Spleen (tissue), 11 donors: Measurements from ENCODE around the gene KREMEN1. TPM values are rescaled to one million over a fixed set of nuclear protein-coding genes. Genes with fewer than 3 reads are reported as not detected.

Experiments used
- DNase-seq: peaks from one replicate; pipeline ENCODE4 v3.0.0-alpha.2; 2020
- H3K27ac ChIP-seq, 8 donors: fragments of 200-600 bp; sonication (generic) in 7 of 8; 1 replicate in 4 of 8; 2 replicates in 4 of 8; pipeline versions ENCODE4 v1.5.0 to v1.8.0; 2016 to 2021; ENCODE audit warnings: inconsistent platforms in 4 of 8, mild to moderate bottlenecking in 4 of 8, moderate library complexity in 1 of 8
- H3K27me3 ChIP-seq, 7 donors: fragments of 200-600 bp; sonication (generic) in 6 of 7; replicated peaks in 1 of 7; 1 replicate in 4 of 7; 2 replicates in 3 of 7; pipeline versions ENCODE4 v1.5.0 to v1.8.0; 2016 to 2021; ENCODE audit warnings: inconsistent platforms in 3 of 7, mild to moderate bottlenecking in 1 of 7
- H3K36me3 ChIP-seq, 6 donors: fragments of 200-600 bp; sonication (generic) in 5 of 6; 1 replicate in 4 of 6; 2 replicates in 2 of 6; pipeline versions ENCODE4 v1.5.0 to v1.8.0; 2016 to 2021; ENCODE audit warnings: inconsistent platforms in 2 of 6
- H3K4me1 ChIP-seq, 6 donors: fragments of 200-600 bp; sonication (generic) in 5 of 6; 1 replicate in 3 of 6; 2 replicates in 3 of 6; pipeline versions ENCODE4 v1.5.0 to v1.8.0; 2016 to 2021; ENCODE audit warnings: inconsistent platforms in 3 of 6
- H3K4me3 ChIP-seq, 8 donors: fragments of 200-600 bp; sonication (generic) in 7 of 8; 1 replicate in 4 of 8; 2 replicates in 4 of 8; pipeline versions ENCODE4 v1.5.0 to v1.8.0; 2016 to 2021; ENCODE audit warnings: inconsistent platforms in 4 of 8, mild to moderate bottlenecking in 4 of 8, moderate library complexity in 2 of 8
- H3K9me3 ChIP-seq, 8 donors: fragments of 200-600 bp; sonication (generic) in 7 of 8; 1 replicate in 4 of 8; 2 replicates in 4 of 8; pipeline versions ENCODE4 v1.5.0 to v1.8.0; 2016 to 2021; ENCODE audit warnings: inconsistent platforms in 4 of 8
- POLR2A ChIP-seq, 3 donors: fragments of 450-650 bp; IDR thresholded peaks; one replicate each; pipeline ENCODE4 v1.5.1; 2017; ENCODE audit warnings: antibody characterized with exemption in 3 of 3, mild to moderate bottlenecking in 1 of 3
- POLR2AphosphoS5 ChIP-seq, 3 donors: sonication (generic); formaldehyde crosslinking; IDR thresholded peaks; one replicate each; pipeline ENCODE4 v1.5.1; 2017; ENCODE audit warnings: antibody characterized with exemption in 3 of 3
- WGBS, 5 donors: extraction: QIAGEN DNeasy Blood & Tissue Kit in 3 of 5; methylation state at CpG; one replicate each; pipeline versions ENCODE4 v1.1.5 to v1.1.7; 2013 to 2018; 5-methylcytosine and 5-hydroxymethylcytosine counted together
- intact Hi-C: fragments of 100-400 bp; cut with DNase I; formaldehyde crosslinking; loops from one replicate; pipeline ENCODE4 v1.15.0; 2023; ENCODE audit warnings: low total_unique reads
- polyA plus RNA-seq, 3 donors: library from polyadenylated mRNA; stranded (reverse); fragments of 200-250 nt; gene quantifications; one replicate each; pipeline ENCODE4 v1.2.1, GENCODE V29; 2013
- total RNA-seq, 7 donors: library from RNA; depleted of rRNA in 3 of 7; stranded (reverse); fragments of >200 nt in 3 of 7; fragmentation: NEBNext Ultra II Directional in 4 of 7; extraction: Animal tissue kit (Norgen Biotek cat#: 25700) in 4 of 7; gene quantifications; one replicate each; pipeline versions ENCODE4 v1.1.0 to v1.2.1, GENCODE V29; 2016 to 2021
- TF ChIP-seq, protein P1 (sequence below), 11 experiments: fragments of 200-600 bp in 7 of 11; fragments of 450-650 bp in 4 of 11; sonication (generic) in 4 of 11; IDR thresholded peaks in 8 of 11; conservative IDR thresholded peaks in 3 of 11; 1 replicate in 7 of 11; 2 replicates in 4 of 11; pipeline versions ENCODE4 v1.4.0 to v1.8.0; 2016 to 2021; ENCODE audit warnings: antibody characterized with exemption in 11 of 11, inconsistent platforms in 4 of 11, mild to moderate bottlenecking in 1 of 11
- donor health status: healthy with polysubstance abuse.
- donor health status: DM: no; HTN: no; CAD: no; lungs with moderate emphysema.
- donor health status: DM: no; HTN: no; CAD: no.
- donor health status: Bipolar disorder and iron deficiency.
- donor health status: healthy.
- donor health status: DM: no; HTN: no; CAD: no.
- donor health status: DM: yes; HTN: yes; CAD: no.

The KREMEN1 gene
- total and polyA plus RNA-seq, 10 donors, result 1.5 to 41.3 (median 25.1) TPM

DNA sequence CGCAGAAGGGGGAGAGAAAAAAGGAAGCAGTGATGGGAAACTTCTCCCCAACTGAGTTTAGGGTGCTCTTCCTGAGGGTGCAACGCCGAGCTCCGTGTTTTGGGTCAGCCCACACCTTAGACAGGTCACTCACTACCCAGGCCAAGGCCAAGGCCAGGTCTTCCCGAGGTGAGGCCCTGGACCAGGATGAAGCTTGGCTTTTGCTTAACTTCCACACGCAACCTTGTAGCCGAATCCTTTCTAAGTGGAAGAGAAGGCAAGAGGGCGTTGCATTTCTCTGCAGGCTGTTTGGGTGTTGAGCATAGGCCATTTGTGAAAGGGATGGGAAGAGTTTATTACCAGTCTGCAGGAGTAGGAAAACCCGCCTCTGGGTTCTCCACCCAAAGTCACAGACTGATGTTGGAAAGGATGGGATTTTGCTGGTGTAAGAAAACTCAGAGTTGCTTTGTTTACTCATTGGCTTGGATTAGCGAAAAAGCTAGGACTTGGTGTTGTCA, 1.5 kb downstream of the KREMEN1 start:
- Histone ChIP-seq H3K27me3 (peaks cover 0 to 69% (median 25%) of the 10 kb centered on the region in 7 donors), H3K4me1 (peaks cover 17 to 67% (median 41%) of the 10 kb centered on the region in 6 donors), H3K4me3 (peak overlapping the region; percentile 41 to 80 (median 55)), H3K27ac (peak overlapping the region in 6 of 8 donors; percentile 65 to 88 (median 71)), H3K9me3 (no peaks in the 10 kb centered on the region), H3K36me3 (no peaks in the 10 kb centered on the region)
- intact Hi-C loops, result no loop called here
- TF ChIP-seq, protein P1, sequence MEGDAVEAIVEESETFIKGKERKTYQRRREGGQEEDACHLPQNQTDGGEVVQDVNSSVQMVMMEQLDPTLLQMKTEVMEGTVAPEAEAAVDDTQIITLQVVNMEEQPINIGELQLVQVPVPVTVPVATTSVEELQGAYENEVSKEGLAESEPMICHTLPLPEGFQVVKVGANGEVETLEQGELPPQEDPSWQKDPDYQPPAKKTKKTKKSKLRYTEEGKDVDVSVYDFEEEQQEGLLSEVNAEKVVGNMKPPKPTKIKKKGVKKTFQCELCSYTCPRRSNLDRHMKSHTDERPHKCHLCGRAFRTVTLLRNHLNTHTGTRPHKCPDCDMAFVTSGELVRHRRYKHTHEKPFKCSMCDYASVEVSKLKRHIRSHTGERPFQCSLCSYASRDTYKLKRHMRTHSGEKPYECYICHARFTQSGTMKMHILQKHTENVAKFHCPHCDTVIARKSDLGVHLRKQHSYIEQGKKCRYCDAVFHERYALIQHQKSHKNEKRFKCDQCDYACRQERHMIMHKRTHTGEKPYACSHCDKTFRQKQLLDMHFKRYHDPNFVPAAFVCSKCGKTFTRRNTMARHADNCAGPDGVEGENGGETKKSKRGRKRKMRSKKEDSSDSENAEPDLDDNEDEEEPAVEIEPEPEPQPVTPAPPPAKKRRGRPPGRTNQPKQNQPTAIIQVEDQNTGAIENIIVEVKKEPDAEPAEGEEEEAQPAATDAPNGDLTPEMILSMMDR (IDR thresholded peaks at IDR 0.05 in 8 of 11, conservative IDR thresholded peaks at IDR 0.05 in 3 of 11), result no peak
- no peak for TF ChIP-seq POLR2A (IDR thresholded peaks at IDR 0.05)
- TF ChIP-seq POLR2AphosphoS5 (IDR thresholded peaks at IDR 0.05), result no peak
- no peak for DNase-seq
- WGBS, 5 donors, result 52 to 58% (median 55%) methylated on average over 10 of the region's 10 CpGs

DNA sequence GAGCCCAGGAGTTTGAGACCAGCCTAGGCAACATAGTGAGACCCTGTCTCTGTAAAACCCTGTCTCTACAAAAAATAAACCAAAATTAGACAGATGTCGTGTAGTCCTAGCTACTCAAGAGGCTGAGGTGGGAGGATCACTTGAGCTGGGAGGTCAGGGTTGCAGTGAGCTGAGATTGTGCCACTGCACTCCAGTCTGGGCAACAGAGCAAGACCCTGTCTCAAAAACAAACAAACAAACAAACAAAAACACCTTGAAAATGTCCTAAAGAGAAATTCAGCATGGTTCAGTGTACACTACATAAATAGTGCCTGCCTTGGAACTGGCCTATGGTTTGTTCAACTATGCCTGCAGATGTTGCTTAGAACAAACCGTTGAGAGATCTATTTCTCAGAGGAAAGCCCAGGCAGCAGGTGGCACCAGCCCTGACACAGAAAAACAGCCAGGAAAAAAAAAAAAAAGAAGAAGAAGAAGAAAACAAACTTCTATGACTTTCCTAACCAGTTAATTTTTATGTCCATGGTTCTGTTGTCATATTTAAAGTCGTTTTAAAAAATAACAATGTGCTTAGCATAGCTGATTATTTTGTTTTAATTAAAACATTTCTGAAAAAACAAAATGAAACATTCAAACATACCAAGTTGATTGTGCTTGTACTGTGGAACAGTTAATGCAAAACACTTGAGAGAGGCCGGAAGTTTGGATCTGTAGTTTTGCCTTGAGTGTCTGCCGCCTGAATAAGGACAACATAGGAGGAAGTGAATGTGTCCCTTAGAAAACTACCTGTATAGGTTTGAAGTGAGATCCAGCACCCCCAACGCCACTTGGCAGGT, 5.4 kb downstream of the KREMEN1 start:
- DNase-seq, result no peak
- WGBS, 5 donors, result 58 to 63% (median 61%) methylated on average over 6 of the region's 6 CpGs
- Histone ChIP-seq H3K27ac (peak overlapping the region in 6 of 8 donors; percentile 16 to 53 (median 32)), H3K27me3 (peaks cover 0 to 34% (median 13%) of the 10 kb centered on the region in 7 donors), H3K36me3 (no peaks in the 10 kb centered on the region), H3K4me1 (peaks cover 6 to 72% (median 28%) of the 10 kb centered on the region in 6 donors), H3K9me3 (no peaks in the 10 kb centered on the region), H3K4me3 (no peak overlapping the region)
- TF ChIP-seq POLR2AphosphoS5 (IDR thresholded peaks at IDR 0.05), result no peak
- TF ChIP-seq, protein P1 (IDR thresholded peaks at IDR 0.05 in 8 of 11, conservative IDR thresholded peaks at IDR 0.05 in 3 of 11), result no peak
- TF ChIP-seq POLR2A (IDR thresholded peaks at IDR 0.05), result no peak
- intact Hi-C loops, result no loop called here

DNA sequence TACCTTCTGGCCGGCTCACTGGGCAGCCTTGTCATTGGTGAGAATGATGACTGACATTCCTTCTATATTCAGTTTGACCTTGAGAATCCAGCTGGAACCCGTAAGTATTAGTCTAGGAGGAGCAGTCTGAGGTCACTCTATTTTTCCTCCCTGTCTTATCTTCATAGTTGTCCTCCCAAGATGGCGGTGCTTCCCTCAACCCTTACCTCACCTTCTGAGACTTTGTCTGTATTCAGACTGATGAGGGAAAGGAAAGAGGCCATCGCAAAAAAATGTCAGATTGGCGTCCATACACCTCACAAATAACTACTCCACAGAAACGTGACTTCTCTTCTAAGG, 6.0 kb downstream of the KREMEN1 start:
- H3K9me3 ChIP-seq, result no peaks in the 10 kb centered on the region
- peak overlapping the region in 5 of 8 donors; percentile 18 to 53 (median 44) for H3K27ac ChIP-seq
- WGBS, 5 donors, result 66 to 83% (median 80%) methylated on average over 6 of the region's 6 CpGs
- H3K36me3 ChIP-seq, result no peaks in the 10 kb centered on the region
- peaks cover 5 to 71% (median 22%) of the 10 kb centered on the region in 6 donors for H3K4me1 ChIP-seq
- no peak for DNase-seq
- intact Hi-C loops, result no loop called here
- no peak for TF ChIP-seq POLR2AphosphoS5 (IDR thresholded peaks at IDR 0.05)
- H3K4me3 ChIP-seq, result no peak overlapping the region
- peaks cover 0 to 28% (median 8%) of the 10 kb centered on the region in 7 donors for H3K27me3 ChIP-seq

DNA sequence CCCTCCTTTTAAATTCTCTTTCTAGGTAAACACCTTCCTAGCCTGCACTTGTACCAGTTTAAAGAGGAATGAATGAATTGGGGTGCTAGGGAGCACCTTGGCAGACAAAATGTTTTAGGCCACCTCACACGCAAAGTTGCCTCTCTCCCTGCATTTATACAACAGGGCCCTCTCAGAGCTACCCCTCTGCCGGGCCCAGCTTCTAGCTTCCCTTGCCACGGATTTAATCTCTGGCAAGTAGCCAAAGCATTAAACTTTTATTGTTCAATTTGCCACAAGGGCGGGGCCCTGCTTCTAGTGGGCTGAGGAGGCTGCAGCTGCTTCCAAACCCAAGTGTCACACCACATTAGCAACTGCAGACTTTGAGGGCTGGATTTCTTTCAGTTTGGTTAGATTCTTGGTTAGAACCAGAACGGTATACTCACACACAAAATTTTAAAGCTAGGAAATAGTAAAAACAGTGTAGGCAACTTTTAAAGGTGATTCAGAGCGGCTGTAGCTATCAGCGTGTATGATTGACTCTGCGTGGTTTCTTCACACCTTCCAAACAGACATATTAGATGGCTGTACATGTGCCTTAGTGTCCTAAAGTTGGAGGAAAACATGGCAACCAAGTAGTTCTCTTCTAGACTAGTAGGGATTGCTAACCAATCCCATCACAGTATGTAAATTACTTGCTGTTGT, 6.5 kb downstream of the KREMEN1 start:
- H3K4me1 ChIP-seq, result peaks cover 0 to 71% (median 19%) of the 10 kb centered on the region in 6 donors
- no peaks in the 10 kb centered on the region for H3K9me3 ChIP-seq
- H3K4me3 ChIP-seq, result no peak overlapping the region
- TF ChIP-seq POLR2A (IDR thresholded peaks at IDR 0.05), result no peak
- TF ChIP-seq POLR2AphosphoS5 (IDR thresholded peaks at IDR 0.05), result no peak
- TF ChIP-seq, protein P1 (IDR thresholded peaks at IDR 0.05 in 8 of 11, conservative IDR thresholded peaks at IDR 0.05 in 3 of 11), result no peak
- H3K27me3 ChIP-seq, result peaks cover 0 to 23% (median 3%) of the 10 kb centered on the region in 7 donors
- no peak for DNase-seq
- WGBS, 5 donors, result 58 to 64% (median 62%) methylated on average over 8 of the region's 8 CpGs
- peak overlapping the region in 6 of 8 donors; percentile 18 to 53 (median 34) for H3K27ac ChIP-seq
- intact Hi-C loops, result no loop called here
- H3K36me3 ChIP-seq, result no peaks in the 10 kb centered on the region
